Suppressor macrophage (primary cell): ENCODE measurements around the gene MMEL1.
"Not testable (repeated sequence)": the region's sequence is repeated elsewhere in the genome, so short reads cannot be mapped to it uniquely, and the experiment has no call there.

Experiments used
- DNase-seq, 4 experiments: peaks; one replicate each; pipeline ENCODE4 v3.0.0-alpha.2; 2020 to 2022

MMEL1 gene

DNA sequence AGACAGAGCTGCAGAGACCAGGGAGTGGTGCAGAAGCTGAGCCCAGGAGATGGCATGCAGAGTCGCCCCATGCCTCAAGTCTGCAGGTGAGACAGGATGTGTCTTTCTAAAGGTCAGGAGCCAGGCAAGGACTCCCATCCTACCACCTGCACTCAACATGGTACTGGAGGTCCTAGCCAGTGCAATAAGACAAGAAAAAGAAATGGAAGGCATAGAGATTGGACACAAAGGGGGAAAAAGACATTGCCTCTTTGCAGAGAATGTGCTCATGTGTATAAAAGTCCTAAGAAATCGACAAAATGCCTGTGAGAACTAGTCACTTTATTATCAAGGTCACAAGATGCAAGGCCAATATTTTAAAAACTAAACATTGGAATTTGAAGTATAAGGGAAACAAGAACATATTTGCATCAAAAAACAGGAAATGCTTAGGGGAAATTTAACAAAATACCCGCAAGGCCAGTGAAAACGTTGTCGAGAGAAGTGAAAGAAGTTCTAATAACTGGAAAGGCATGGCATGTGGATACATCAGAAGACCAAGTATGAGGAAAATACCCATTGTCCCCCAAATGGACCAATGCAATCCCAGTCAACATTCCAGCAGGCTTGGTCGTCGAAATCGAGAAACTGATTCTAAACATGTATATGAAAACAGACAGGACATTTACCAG lies 59.4 kb downstream of the MMEL1 start:
- peak in 3 of 4 experiments; percentile 12 to 51 (median 27) for DNase-seq

DNA sequence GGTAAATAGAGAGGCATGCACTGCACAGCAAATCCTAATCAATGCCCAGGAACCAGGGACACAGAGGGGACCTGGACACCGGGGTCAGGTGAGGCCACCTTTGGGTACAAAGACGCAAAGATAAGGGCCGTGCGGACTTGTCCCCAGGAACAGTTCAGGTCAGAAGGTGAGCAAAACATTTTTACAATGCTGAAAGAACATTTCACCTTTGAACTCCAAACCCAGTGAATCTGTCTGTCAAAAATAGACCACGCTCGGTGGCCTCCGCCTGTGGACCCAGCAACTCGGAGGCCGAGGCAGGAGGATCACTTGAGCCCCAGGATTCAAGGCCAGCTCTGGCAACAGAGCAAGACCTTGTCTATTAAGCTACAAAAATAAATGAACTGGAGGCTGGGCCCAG lies 61.5 kb downstream of the MMEL1 start:
- no peak for DNase-seq

DNA sequence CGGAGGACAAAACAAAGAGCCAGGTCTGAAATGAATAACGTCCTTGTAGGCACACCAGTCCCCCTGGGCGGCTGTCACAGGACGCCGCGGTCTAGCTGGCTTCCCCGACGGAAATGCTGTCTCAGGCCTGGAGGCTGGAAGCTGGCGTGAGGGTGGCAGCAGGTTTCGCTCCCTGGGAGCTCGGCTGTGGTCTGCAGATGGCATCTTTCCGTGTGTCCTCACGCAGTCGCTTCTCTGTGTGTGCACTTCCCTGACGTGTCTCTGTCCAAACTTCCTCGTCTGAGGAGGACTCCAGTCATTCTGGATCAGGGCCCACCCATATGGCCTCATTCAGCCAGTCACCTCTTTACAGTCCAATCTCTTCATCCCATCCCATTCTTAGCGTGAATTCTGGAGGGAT lies 62.5 kb downstream of the MMEL1 start:
- peak in 3 of 4 experiments; percentile 59 to 75 (median 62) for DNase-seq

DNA sequence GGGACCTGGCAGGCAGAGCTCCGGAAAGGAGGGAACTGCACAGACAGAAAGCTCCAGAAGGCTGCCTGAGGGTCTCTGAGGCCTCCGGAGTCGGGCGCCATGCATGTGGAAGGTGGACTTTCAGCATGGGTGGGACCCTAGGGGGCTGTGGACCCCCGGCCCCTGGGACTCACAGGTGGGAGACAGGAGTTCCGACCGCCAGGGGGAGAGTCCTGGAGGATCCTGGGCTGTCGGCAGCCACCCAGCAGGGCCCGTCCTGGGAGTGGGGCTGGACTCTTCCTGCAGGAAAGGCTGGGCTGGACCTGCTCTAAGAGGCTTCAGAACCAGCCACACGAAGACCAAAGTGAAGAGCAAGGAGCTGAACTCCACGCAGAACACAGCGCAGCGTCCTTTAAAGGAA lies 63.1 kb downstream of the MMEL1 start:
- not testable (repeated sequence) for DNase-seq

DNA sequence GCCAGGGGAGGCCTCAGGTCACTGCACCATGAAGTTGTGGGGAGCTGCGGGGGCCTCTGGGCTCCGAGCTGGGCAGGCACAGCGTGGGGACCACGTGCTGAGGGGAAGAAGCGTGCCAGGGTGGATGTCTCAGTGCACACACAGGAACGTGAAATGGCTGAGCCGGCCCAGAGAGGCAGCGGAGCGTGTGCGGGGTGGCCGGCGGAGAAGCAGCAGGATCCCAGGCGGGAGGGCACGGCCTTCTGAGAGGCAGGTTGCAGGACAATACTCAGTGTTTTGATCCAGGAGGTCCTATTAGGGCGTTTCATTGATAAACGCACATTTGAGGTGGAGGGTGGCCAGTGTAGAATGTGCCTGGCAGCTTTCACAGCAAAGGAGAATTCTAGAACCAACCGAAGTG lies 63.8 kb downstream of the MMEL1 start:
- peak in 1 of 4 experiments; percentile 8 for DNase-seq

DNA sequence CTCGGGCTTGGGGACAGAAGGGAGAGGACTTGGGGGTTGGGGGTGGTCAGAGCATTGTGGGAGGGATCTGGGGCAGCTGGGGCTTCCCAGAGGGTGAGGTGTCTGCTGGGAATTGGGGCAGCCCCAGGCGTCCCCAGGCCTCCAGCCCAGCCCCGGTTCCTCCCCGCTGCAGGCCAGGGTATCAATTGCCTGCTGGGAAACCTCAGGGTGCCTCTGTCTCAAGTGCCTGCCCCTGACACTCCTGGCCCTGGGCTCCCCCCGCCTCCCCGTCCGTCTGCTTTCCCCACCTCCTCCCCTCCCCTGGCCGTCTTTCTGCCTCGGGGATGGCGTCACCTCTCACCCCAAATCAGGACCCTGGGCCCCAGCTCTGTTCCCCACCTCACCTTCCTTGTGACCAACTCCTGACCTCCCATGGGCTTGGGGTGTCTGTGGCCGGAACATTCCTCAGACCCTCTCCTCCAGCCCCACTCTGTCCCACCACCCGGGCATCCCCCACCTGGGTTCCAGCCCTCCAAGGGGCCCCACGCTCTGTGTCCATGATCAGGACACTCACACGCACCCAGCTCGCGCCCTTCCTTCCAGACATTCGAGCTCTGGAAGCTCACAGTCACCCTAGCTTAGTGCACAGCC lies 64.5 kb downstream of the MMEL1 start:
- not testable (repeated sequence) for DNase-seq

DNA sequence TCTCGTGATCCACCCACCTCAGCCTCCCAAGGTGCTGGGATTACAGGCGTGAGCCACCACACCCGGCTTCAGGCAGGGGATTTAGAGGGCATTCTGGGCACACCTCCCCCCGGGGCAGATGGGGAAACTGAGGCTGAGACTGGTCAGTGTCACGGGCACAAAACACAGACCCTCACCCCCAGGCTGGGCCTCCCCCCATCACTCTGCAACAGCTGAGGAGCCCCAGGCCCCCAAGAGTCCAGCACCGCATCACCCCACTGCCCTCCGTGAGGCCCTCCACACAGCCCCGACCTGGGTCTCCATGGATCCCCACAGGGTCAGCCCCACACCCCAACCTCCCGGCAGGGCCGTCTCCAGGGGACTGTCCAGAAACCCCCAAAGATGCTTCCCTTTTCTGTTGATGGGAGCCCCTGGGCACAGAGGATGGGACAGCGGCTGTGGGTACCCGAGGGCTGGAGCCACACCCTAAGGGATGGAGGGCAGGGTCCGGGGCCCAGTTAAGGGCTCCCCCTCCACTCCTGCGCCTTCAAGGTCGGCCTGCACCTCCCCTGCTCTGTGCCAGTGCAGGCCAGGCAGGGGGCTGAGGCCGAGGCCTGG lies 65.6 kb downstream of the MMEL1 start:
- peak in 1 of 4 experiments; percentile 20 for DNase-seq

DNA sequence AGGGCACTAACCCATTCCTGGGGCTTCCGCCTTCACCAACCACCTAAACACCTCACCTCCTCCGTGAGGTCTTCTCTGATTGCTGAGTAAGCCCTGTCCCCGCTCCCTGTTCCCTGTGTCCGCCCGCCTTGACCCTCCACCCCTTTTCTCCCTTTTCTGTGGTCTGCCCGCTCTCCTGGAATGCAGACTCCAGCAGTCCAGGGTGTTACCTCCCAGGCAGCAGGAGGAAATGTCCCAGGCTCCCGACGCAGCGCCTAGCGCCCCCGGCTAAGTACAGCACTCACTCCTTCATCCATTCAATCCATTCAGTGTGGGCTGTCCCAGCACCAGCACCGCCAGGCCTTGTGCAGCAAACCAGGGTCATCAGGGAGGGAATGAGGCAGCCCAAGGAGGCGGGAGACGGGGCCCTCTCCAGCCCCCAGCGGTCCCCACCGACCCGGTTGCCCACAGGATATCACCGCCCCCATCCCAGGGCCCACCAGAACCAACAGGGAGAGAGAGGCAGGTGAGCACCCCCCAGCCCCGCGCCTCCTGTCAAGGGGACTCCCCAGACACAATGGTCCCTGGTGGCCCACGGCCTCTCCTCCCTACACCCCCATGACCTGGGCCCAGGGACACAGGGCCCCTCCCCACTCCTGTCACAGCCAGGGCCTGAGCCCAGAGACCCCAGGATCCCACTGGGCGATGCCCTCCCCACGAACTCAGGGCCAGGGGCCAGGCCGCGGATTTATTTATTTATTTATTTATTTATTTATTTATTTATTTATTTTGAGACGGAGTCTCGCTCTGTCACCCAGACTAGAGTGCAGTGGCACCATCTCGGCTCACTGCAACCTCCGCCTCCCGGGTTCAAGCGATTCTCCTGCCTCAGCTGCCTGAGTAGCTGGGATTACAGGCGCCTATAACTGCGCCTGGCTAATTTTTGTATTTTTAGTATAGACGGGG lies 66.4 kb downstream of the MMEL1 start:
- peak in 1 of 4 experiments; percentile 34 for DNase-seq

DNA sequence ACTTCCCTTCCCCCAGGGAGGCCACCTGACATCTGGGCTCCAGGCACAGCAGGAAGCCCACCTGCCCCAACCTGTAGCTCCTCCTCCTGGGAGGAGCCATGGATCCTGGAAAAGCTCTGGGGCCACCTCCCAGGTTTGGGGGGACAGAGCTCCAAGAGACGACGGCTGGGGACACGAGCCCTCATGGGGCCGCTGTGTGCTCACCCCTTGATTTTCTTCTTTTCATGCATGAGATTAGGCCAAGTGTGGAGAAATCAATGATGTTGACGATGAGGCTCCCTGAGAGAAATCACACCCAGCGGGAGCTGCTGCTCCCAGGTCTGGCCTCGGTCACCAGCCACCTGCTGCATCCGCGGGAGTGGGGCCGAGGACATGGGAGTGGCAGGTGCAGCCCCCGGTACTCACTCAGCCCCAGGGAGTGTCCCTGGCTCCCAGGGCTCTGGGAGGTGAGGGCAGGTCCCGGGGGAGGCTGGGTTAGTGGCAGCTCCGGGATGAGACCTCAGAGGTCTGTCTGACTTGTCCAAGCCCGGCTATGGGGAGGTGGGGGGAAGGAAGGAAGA lies 67.9 kb downstream of the MMEL1 start:
- peak in 1 of 4 experiments; percentile 5 for DNase-seq

DNA sequence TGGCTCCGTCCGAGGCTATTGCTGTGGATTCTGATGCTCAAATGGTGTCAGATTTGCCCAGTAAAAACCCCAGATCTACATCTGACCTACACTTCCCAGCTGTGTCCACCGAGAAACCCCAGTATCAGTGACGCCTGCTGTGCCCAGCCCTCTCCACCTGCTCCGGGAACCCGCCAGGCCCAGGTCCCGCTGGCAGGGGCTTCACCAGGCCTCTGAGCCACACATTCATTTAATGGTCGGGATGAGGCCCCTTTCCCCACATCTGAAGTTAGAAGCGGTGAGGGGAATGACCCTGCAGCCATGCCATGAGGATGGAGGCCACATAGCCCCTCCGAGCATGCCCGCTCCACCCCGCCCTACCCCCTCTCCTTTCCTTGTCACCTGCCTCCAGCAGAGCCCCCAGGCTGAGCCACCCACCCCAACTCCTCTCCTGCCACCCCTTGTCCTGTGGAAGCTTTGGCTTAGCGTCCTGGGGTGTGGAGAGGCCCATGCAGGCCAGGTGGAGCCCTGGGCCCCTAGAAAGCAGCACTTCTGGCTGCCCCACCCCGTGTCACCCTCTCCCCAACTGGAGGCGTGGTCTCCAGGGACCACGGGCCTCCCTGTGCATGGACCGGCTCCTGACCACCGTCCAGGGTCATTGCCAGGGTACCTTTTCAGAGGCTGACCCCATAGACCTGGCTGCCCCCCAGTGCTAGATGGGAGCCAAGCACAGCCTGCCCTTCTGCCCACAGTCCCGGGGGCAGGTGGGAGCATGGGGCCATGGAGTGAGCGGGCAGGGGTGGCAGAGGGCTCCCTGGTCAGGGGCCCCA lies 68.6 kb downstream of the MMEL1 start:
- DNase-seq: no peak

DNA sequence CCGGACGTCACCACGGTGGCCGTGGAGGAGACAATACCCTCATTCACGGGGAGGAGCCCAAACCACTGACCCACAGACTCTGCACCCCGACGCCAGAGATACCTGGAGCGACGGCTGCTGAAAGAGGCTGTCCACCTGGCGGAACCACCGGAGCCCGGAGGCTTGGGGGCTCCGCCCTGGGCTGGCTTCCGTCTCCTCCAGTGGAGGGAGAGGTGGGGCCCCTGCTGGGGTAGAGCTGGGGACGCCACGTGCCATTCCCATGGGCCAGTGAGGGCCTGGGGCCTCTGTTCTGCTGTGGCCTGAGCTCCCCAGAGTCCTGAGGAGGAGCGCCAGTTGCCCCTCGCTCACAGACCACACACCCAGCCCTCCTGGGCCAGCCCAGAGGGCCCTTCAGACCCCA lies 69.6 kb downstream of the MMEL1 start:
- DNase-seq: no peak

DNA sequence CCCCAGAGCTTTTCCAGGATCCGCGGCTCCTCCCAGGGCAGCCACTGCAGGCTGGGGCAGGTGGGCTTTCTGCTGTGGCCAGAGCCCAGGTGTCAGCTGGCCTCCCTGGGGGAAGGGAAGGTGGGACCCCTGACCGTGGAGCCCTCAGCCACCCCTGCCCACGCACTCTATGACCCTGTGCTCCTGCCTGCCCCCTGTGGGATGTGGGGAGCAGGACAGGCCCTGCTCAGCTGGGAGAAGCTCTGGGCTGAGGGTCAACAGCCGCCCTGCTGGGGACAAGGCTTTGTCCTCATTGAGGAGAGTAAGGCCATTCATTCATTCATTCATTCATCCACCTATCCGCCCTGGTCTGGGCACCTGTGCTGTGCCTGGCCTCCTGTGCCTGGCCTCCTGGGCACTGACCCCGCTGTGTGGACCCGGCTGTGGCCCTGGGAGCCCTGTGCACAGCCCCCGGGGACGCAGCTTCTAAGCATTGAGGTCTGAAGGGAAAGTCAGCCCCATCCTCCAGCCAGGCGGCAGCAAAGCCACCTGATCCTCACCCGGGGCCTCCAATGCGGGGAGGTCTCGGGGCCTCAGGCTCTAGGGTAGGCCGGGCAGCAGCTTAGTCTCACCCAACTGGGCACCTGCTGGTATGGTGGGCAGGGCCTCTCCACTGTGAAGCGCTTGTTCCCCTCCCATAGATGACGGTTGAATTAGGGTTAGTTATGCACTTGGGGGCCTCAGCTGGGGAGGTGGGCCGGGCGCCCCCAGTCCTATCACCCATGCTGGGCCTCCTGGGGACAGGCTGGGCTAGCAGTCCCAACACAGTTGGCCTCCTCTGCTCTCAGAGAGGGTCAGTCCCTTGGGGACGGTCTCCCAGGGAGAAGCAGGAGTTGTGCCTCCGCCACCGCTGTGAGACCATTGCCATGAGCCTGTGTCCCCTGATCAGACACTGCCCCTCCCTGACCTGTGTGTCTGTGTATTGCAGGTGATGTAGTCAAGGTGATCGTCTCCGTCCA lies 70.6 kb downstream of the MMEL1 start:
- peak in 3 of 4 experiments; percentile 49 to 63 (median 49) for DNase-seq

DNA sequence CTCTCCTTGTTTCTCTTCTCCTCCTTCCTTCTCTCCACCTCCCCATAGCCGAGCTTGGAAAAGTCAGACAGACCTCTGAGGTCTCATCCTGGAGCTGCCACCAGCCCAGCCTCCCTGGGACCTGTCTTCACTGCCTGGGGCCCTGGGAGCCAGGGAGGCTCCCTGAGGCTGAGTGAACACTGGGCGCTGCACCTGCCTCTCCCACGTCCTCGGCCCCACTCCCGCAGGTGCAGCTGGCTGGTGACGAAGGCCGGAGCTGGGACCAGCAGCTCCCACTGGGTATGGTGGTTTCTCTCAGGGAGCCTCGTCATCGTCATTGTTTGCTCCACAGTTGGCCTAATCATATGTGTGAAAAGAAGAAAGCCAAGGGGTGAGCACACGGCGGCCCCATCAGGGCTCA lies 71.4 kb downstream of the MMEL1 start:
- DNase-seq: no peak

DNA sequence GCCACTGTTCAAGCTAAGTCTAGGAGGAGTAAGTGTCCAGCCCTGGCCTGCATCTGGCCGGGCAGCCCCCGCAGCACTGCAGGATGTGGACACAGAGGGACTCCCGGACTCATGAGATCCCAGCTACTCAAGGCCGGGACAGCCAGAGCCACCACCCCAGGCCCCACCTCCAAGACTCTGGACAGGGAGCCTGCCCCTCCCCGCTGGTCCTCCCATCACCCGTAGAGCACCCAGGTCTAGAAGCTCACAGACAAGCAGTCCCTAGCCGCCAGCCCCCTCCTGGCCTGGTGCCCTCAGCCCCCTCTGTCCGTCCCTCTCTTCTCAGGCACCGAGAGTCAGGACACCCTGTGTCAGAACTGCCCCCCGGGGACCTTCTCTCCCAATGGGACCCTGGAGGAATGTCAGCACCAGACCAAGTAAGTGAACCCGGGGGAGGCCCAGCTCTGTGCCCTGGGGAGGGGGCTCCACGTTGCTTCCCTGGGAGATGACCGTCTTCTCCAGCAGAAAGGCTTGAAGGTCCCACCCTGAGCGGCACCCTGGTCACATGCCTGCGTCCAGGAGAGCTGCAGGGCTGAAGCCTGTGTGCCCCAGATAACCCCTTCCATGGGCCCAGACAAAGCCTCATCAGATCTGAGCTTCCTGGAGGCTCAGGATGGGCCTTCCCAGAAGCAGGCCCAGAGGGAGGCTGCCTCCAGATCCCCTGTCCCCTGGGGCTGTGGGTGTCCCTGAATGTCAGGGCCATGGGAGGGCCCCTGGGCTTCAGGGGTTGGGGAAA lies 72.3 kb downstream of the MMEL1 start:
- peak in 1 of 4 experiments; percentile 5 for DNase-seq

DNA sequence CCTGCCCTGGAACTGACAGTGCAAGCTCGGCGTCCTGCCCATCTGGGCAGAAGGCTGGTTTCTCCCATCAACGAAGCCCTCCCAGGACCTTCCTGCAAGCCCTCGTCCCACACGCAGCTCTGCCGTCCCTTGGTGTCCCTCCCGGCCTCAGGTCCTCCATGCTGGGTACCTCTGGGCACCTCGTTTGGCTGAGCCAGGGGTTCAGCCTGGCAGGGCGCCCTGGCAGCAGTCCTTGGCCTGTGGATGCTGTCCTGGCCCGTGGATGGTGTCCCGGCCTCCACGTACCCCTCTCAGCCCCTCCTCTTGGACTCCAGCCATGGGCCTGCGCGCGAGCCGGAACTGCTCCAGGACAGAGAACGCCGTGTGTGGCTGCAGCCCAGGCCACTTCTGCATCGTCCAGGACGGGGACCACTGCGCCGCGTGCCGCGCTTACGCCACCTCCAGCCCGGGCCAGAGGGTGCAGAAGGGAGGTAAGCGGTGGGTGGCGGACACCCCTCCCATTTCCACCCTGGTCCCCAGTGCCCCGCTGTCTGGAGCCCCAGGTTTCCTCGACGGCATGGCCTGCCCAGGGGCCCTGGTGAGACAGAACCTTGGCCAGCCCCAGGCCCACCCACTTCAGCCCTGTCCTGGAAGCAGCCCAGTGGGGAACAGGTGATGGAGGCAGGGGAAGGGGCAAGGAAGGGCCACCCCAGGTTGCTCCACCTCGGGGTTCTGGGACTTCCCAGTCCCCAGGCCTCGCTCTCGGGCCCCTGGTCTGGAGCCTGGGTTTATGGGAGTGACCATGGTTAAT lies 73.1 kb downstream of the MMEL1 start:
- DNase-seq: no peak

DNA sequence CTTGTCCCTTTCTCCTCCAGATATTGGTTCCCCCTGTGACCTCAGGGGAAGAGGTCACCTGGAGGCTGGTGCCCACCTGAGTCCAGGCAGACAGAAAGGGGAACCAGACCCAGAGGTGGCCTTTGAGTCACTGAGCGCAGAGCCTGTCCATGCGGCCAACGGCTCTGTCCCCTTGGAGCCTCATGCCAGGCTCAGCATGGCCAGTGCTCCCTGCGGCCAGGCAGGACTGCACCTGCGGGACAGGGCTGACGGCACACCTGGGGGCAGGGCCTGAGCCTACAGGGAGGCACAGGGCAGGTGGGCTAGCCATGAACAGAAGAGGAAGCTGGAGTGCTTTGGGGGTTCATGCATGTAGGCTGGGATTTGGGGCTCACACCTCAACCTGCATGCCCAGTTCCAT lies 74.0 kb downstream of the MMEL1 start:
- DNase-seq: no peak

DNA sequence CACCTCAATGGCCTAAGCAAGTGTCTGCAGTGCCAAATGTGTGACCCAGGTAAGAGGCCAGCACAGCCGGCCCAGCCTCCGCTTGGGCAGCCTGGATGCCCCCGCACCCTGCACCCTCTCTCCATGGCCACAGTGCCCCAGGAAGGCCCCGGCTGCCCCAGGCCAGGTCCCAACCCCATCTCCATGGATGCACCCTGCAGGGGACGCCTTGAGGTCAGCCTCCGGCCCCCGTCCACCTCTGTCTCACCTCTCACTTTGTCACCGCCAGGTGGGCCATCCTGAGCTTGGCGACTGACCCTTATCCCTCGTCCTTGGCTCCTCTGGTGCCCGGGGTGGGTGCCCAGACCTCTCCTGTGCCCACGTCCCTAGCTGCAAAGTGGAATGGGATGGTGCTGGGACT lies 74.4 kb downstream of the MMEL1 start:
- peak in 1 of 4 experiments; percentile 9 for DNase-seq
